GM19035 (cell line): ENCODE results near the gene FSTL4.
"Not testable (repeated sequence)": the region's sequence is repeated elsewhere in the genome, so short reads cannot be mapped to it uniquely, and the experiment has no call there.

Experiments used
- ATAC-seq: cut with Tn5 transposase; IDR thresholded peaks from one replicate; pipeline ENCODE4 v1.9.1; 2021; ENCODE audit not compliant: unreplicated experiment

The FSTL4 gene

DNA sequence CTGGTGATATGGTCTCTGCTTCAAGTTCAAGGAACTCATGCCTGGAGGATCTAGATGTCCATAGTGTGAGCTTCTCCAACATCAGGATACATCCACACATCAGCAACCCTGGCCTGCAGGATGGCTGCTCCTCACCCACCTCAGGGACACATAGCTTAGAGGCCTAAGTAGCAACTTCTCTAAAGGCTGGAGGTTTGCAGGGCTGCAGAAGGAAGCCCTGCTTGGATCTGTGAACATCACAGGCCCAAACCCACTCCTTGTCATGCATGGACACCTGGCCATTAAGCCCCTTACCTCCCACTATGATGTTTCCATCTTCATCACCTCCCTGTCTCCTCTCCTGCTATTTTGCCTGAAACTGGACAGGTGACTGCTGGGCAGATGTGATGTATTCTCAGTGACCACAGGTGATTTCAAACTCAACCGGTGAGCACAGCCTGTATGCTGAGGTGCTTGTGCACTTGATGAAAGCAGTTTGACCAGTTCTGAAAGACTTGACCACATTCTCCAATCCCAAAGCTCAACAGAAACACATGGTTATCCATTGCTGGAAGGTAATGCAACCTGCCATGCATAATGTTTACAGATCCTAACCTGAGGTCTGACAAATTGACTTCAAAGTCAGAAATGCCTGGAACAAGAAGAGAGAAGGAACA is 205.2 kb downstream of the FSTL4 start:
- ATAC-seq = no peak

GRCh38 chr5:133406208-133406976 is 205.9 kb downstream of the FSTL4 start:
- no peak for ATAC-seq

DNA sequence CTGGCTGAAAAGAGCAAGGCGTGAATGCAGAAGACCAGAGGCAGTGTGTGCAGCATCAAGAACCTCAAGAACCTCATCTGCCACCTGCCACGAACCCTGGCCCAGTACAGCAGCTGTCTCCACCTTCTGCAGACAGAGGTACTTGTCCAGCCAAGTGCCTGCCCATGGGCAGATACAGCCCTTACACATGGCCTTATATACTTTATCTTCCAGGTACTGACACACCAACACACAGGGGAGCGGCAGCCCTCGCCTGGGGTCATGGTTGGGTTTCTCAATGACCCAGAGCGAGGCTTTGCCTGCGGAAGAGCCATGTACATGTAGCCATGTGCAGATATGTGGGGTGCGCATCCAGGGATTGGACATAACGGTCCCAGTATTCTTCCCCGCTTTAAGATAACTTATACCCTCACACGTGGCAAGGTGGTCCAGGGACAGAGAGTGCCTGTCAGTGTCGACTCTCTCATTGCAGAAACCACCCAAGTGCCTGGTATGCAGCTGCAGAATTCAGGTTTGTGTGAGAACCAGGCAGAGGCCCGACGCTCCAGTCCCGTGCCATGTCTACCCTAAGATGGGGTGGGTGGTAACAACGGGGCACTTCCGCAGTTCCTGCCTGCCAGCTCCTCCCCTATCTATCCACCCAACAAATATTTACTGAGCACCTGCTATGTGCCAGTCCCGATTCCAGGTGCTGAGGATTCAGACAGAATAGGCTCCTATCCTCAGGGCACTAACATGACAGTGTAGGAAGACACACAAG is 206.9 kb downstream of the FSTL4 start:
- no peak for ATAC-seq

- no peak for ATAC-seq
Observed at GRCh38 chr5:133404724-133405123, 207.6 kb downstream of the FSTL4 start.

- no peak for ATAC-seq
Observed at GRCh38 chr5:133403741-133404364, 208.5 kb downstream of the FSTL4 start.

DNA sequence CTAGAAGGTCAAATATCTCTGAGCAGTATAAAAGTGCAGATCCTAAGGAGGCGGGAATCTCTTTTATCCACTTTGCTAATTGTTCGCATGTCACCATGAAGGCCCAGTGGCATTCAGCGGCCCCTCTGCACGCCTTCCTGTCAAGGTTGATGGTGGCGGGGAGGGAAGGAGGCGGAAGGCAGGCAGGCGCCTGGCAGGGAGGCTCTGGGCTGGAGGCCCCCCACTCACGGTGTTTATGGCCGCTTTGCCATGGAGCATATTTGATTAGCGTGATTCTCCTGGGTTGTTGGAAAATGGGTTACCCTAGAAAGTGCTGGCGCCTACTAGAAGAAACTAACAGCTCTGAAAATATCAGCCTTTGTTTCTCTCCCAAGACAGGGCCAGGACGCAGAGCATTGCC is 209.6 kb downstream of the FSTL4 start:
- no peak for ATAC-seq

- no peak for ATAC-seq
Observed at GRCh38 chr5:133401731-133402347, 210.5 kb downstream of the FSTL4 start.

DNA sequence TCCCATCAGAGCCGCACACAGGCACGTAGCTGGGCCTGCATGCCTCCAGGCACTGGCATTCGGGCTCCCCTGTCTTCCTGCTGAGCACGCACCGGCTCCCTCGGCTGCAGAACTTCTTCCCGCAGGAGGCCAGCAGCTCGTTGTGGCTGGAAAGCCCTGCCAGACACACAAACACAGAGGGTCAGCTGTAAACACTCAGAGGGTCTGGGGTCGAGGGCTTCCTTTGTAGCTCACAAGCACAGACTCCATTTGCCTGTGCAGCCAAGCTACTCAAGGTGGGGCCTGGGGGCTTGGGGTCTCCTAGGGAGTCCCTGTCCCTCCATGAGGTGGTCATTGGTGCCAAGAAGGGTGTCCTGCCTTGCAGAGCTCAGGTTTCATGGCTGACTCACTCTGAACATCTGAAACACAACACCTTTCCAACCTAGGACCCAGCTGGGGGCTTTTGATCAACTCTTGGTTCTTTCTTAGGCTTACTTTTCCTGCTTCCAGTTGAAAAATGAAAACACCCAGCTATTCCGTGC is 211.4 kb downstream of the FSTL4 start:
- no peak for ATAC-seq

GRCh38 chr5:133400120-133400519 is 212.2 kb downstream of the FSTL4 start:
- ATAC-seq = no peak

- no peak for ATAC-seq
Observed at GRCh38 chr5:133399247-133399891, 213.0 kb downstream of the FSTL4 start.

- ATAC-seq = no peak
Observed at GRCh38 chr5:133398646-133399101, 213.7 kb downstream of the FSTL4 start.

DNA sequence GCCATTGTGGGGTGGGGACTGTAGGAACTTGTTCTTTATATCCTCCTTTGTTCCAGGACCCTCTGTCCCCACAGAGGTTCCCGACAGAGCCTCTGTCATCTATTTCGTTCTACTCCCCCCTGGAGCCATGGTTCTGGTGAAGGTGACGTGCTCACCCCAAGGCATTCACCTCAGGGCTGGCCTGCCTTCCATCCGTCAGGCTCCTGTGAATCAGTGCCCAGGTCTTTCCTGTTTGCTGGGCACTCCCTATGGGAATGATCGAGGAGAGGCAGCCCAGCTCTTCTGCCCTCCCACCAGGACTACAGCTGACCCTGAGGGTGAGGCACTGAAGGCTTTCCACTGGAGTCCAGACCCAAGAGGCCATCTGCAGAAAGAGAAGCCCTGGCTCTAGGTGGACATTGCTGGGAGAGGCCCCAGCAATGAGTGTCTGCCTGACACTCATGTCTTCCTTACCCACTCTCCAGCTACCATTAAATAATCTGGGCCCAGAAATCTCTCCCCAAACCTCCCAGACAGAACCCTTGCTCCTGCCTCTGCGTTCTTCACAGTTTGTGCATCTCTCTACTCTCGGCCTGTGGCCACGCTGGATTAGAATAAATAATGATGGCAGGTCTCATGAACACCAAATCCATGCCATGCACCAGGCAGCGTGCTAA is 214.2 kb downstream of the FSTL4 start:
- no peak for ATAC-seq

DNA sequence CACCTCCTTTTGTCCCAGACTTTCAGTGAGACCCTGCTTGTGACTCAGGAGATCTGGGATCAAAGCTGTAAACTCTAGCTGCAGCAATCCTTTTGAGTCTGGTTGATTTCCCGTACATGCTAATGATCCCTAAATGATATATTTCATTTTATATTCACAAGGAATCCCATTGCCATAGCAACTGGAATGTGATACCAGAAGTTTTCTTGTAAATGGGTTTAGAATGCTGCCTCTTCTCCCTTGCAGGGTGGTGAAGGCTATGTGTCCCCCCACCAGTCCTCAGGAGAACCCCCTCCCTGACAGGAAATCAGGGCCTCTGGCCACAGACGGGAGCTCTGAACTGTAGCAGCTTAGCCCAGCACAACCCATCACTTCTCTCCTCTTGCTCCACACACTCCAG is 215.0 kb downstream of the FSTL4 start:
- no peak for ATAC-seq

GRCh38 chr5:133396814-133397213 is 215.5 kb downstream of the FSTL4 start:
- no peak for ATAC-seq

GRCh38 chr5:133396187-133396741 is 216.1 kb downstream of the FSTL4 start:
- no peak for ATAC-seq

DNA sequence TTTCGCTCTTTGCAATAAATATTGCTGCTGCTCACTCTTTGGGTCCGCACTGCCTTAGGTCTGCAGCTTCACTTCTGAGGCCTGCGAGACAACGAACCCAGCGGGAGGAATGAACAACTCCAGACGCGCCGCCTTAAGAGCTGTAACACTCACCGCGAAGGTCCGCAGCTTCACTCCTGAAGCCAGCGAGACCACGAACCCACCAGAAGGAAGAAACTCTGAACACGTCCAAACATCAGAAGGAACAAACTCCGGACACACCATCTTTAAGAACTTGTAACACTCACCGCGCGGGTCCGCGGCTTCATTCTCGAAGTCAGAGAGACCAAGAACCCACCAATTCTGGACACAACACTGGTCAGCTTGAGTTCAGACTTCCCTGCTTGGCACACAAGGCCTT is 217.1 kb downstream of the FSTL4 start:
- ATAC-seq = not testable (repeated sequence)

DNA sequence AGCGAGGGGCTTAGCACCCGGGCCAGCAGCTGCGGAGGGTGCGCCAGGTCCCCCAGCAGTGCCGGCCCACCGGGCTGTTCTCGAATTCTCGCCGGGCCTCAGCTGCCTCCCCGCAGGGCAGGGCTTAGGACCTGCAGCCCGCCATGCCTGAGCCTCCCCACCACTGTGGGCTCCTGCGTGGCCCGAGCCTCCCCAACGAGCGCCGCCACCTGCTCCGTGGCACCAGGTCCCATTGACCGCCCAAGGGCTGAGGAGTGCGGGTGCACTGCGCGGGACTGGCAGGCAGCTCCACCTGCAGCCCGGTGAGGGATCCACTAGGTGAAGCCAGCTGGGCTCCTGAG is 217.9 kb downstream of the FSTL4 start:
- not testable (repeated sequence) for ATAC-seq

DNA sequence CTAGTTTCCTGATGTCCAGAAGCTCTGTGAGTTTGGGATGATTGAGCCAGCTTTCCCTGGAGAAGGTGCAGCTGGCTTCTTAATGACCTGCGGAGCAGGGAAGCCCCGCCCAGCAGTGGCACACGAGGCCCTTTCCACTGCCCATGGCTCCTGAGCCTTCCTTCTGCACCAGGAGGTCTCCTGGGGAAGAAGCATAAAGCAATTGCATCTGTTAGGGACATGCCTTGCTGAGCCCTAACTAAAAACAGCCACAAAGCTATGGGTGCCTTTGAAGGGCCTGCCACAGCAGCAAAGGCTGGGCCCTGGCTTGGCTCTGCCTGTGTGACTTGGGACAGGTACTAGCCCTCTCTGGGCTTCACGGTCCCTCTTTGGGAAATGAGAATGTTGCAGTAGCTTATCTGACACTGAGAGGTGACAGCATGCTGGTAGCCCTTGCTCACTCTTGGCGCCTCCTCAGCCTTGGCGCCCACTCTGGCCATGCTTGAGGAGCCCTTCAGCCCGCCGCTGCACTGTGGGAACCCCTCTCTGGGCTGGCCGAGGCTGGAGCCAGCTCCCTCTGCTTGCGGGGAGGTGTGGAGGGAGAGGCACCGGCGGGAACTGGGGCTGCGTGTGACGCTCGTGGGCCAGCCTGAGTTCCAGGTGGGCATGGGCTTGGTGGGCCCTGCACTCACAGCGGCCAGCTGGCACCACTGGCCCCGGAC is 218.4 kb downstream of the FSTL4 start:
- no peak for ATAC-seq

DNA sequence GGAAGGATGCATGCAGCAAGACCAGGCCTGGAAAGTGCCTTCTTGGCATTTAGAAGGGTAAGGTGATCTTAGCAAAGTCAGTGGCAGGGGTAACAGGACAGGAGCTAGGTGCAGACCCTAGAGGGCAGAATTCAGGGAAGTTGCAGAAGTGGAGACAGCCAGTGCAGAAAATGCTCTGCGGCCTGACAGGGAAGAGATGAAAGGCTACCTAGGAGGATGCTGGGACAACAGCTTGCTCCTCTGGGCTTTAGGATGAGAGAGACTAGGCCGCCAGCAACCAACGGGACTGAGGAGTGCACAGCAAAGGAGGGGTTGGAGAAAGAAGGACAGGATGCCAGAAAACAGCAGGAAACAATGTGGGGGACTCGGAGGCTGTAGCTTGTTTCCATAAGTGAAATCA is 219.9 kb downstream of the FSTL4 start:
- ATAC-seq = no peak
